Measurements from ENCODE around the gene NSUN4. TPM values are rescaled to one million over a fixed set of nuclear protein-coding genes. Genes with fewer than 3 reads are reported as not detected.

Gene NSUN4
- total and polyA plus RNA-seq, 2 of the 13 experiments (the other 11 are each of a cell fraction or from before 2014, with no cell fraction given), result 21.5 to 23.5 TPM

DNA sequence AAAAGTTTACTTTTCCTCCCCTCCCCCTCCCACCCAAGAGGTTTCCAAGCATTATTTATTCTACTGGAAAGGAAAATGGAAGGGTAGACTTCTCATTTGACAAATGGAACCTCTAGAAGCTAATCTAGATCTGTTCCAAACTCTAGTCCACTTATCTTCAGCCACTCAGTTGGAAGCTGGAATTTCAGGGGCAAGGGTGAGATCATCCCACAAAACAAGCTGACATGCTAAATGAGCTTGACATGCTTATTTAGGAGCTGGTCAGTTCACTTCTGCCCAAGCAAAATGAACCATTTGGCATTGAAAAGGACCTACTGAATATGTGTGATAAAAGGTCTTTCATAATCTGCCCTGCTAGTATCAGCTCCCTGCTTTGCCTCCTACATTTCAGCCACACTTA, 42.2 kb upstream of the NSUN4 start:
- FAIRE-seq (no peak), DNase-seq (ENCODE audit: low spot score) (no peak), ATAC-seq (no peak)
- intact Hi-C loops (cut with micrococcal nuclease; ENCODE audit: unreplicated experiment), result no loop called here
- Histone ChIP-seq H3K27me3 (ENCODE audit: control insufficient read depth in 1 of 2, insufficient read depth in 2 of 2, low read length in 2 of 2) (no peaks in the 10 kb centered on the region; a peak in 1 of 5 replicates), H3K27ac (ENCODE audit: extremely low read length, insufficient read depth, low read length) (no peak overlapping the region), H3K36me3 (replicated peaks in 1 of 2; ENCODE audit: control insufficient read depth in 1 of 2, insufficient read depth in 2 of 2, low read length in 2 of 2) (peaks cover 13 to 50% of the 10 kb centered on the region in 2 experiments), H4K20me1 (ENCODE audit: insufficient read depth, low read length) (no peaks in the 10 kb centered on the region), H3K4me2 (ENCODE audit: low read depth, low read length) (no peak overlapping the region), H3K9me3 (ENCODE audit: low read length) (no peaks in the 10 kb centered on the region), H3K9ac (ENCODE audit: insufficient read depth, low read depth, low read length) (no peak overlapping the region), H2AFZ (ENCODE audit: low read length) (no peak overlapping the region), H3K4me3 (replicated peaks in 1 of 3; ENCODE audit: insufficient read depth in 1 of 3, low read depth in 2 of 3, low read length in 3 of 3) (no peak overlapping the region), H3K4me1 (ENCODE audit: insufficient read depth, low read length) (peaks cover 25% of the 10 kb centered on the region), H3K79me2 (ENCODE audit: insufficient read depth, low read length) (peaks cover 52% of the 10 kb centered on the region)
- CTCF ChIA-PET (ENCODE audit: low intra/inter-chr PET ratio, low total read pairs), result no interaction called here
- in situ Hi-C loops (cut with HindIII; ENCODE audit: extremely low pct_ligation_motif_present, low pct_unique_long_range_greater_than_20kb), result no loop called here
- no TSS peak for BruUV-seq (replicated peaks)
- TF ChIP-seq ATM (IDR thresholded peaks at IDR 0.05; ENCODE audit: borderline replicate concordance) (no peak), POLR2A (IDR thresholded peaks at IDR 0.05; ENCODE audit: insufficient read depth in 1 of 2, low read depth in 2 of 2, low read length in 2 of 2) (0 out of 4 replicates have a peak, but pooled peaks of 1 of the 2 experiments have one; percentile 36)
- POLR2A ChIA-PET, result no interaction called here

DNA sequence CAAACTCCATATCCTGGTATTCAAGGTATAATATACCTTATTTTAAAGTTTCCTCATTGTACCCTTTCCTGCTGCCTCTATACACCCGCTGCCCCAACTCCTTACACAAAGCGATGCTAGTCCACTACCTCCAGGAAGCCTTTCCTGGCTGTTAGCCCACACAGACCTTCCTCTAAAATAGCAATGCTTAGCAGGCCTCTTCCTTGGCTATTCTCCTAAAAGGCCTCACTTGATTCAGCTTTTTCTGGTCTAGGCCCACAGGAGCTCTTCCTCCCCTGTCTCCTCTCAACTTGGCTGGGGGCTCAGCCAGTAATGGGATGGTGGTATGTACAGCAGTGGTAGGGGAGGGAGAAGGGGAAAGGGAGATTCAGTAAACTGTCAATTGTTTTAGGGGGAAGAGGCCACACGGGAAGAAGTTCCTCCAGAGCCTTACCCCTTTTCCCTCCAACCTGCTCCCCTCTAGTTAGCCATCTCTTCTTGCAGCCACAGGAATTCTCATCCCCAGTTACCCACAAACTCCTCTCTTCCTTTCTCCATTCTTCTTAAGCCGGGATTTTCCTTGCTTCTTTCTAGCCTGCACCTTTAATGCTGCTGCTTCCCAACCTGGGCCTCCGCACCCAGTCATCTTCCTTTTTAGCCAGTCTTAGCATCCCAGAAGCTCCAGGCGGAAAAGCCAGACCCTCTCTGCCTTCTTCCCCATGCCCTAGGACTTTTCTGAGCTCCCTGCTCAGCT, 39.8 kb upstream of the NSUN4 start:
- in situ Hi-C loops (cut with HindIII; ENCODE audit: extremely low pct_ligation_motif_present, low pct_unique_long_range_greater_than_20kb), result no loop called here
- Histone ChIP-seq H3K4me1 (ENCODE audit: insufficient read depth, low read length) (peaks cover 28% of the 10 kb centered on the region), H3K36me3 (replicated peaks in 1 of 2; ENCODE audit: control insufficient read depth in 1 of 2, insufficient read depth in 2 of 2, low read length in 2 of 2) (peaks cover 10 to 29% of the 10 kb centered on the region in 2 experiments), H3K4me3 (replicated peaks in 1 of 3; ENCODE audit: insufficient read depth in 1 of 3, low read depth in 2 of 3, low read length in 3 of 3) (peak overlapping the region; percentile 93 to 100 (median 96)), H3K4me2 (ENCODE audit: low read depth, low read length) (peak overlapping the region; percentile 89), H3K9me3 (ENCODE audit: low read length) (no peaks in the 10 kb centered on the region), H2AFZ (ENCODE audit: low read length) (no peak overlapping the region), H4K20me1 (ENCODE audit: insufficient read depth, low read length) (peaks cover 8% of the 10 kb centered on the region; the same call in 1 of the 2 replicates), H3K79me2 (ENCODE audit: insufficient read depth, low read length) (peaks cover 74% of the 10 kb centered on the region), H3K27me3 (ENCODE audit: control insufficient read depth in 1 of 2, insufficient read depth in 2 of 2, low read length in 2 of 2) (peaks cover 0 to 4% of the 10 kb centered on the region in 2 experiments; a peak in 1 of 5 replicates), H3K9ac (ENCODE audit: insufficient read depth, low read depth, low read length) (peak overlapping the region; percentile 99), H3K27ac (ENCODE audit: extremely low read length, insufficient read depth, low read length) (peak overlapping the region; percentile 96)
- ChIA-PET CTCF (ENCODE audit: low intra/inter-chr PET ratio, low total read pairs) (no interaction called here), POLR2A (no interaction called here)
- BruUV-seq (replicated peaks), result TSS peak; percentile 41
- intact Hi-C loops (cut with micrococcal nuclease; ENCODE audit: unreplicated experiment), result loop anchor here (5.0 kb wide), 1 partner anchor 54 kb away; the partner anchor contains the start of gene RAD54L
- ATAC-seq (no peak), FAIRE-seq (no peak), DNase-seq (ENCODE audit: low spot score) (no peak)
- WGBS (ENCODE audit: low lambda C conversion rate), result 38% methylated on average over 6 of the region's 6 CpGs
- TF ChIP-seq ZNF354B (CRISPR knock-in tag; IDR thresholded peaks at IDR 0.05) (peak; percentile 40; the same call in 1 of the 2 replicates), POLR2AphosphoS5 (IDR thresholded peaks at IDR 0.05; ENCODE audit: low read depth, low read length) (peak; percentile 4; the same call in 1 of the 2 replicates), ARNTL (CRISPR knock-in tag; IDR thresholded peaks at IDR 0.05) (no peak), MEF2D (CRISPR knock-in tag; IDR thresholded peaks at IDR 0.05) (no peak), CENPX (CRISPR knock-in tag; IDR thresholded peaks at IDR 0.05) (no peak), ZNF792 (CRISPR knock-in tag; IDR thresholded peaks at IDR 0.05) (no peak)
- TF ChIP-seq, protein P1, sequence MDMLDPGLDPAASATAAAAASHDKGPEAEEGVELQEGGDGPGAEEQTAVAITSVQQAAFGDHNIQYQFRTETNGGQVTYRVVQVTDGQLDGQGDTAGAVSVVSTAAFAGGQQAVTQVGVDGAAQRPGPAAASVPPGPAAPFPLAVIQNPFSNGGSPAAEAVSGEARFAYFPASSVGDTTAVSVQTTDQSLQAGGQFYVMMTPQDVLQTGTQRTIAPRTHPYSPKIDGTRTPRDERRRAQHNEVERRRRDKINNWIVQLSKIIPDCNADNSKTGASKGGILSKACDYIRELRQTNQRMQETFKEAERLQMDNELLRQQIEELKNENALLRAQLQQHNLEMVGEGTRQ (IDR thresholded peaks at IDR 0.05; ENCODE audit: low read depth, low read length), result no peak
- TF ChIP-seq, protein P1 (CRISPR knock-in tag; IDR thresholded peaks at IDR 0.05; ENCODE audit: borderline replicate concordance), result no peak

All from HepG2 (cell line).